Suppressor macrophage treated with lipopolysaccharide for 1 hour (primary cell): ENCODE measurements around the gene FYN.
A peak's percentile ranks its signal among the peaks of the same experiment; 100 is the strongest.

Experiments
- DNase-seq, 3 donors: peaks; one replicate each; pipeline ENCODE4 v3.0.0-alpha.2; 2020 to 2022

The FYN gene

GRCh38 chr6:111766201-111766857 lies 106.9 kb downstream of the FYN start:
- no peak for DNase-seq

DNA sequence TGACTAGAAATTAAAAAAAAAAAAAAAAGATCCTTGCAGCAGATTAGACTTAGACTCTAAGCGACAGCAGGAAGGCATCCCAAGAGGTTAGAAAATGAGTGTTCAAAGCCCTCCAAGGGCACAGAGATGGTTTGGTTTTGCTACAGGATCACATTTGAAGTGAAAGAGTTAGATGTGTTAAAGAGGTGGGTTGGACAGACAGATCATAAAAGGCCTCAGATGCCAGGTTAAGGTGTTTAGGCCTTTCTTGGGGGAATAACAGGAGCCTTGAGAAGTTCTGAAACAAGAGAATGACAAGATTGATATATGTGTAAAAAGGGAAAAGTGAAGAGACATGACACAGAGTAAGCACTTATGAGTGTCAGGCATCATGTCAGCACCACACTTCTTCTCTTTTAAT lies 107.5 kb downstream of the FYN start:
- no peak for DNase-seq

GRCh38 chr6:111764238-111765175 lies 108.7 kb downstream of the FYN start:
- peak; percentile 12 to 28 (median 24) for DNase-seq

- DNase-seq, result no peak
Observed at GRCh38 chr6:111763381-111763780, 109.9 kb downstream of the FYN start.

- DNase-seq, result peak; percentile 47 to 55 (median 53)
Observed at GRCh38 chr6:111761783-111762312, 111.4 kb downstream of the FYN start.

DNA sequence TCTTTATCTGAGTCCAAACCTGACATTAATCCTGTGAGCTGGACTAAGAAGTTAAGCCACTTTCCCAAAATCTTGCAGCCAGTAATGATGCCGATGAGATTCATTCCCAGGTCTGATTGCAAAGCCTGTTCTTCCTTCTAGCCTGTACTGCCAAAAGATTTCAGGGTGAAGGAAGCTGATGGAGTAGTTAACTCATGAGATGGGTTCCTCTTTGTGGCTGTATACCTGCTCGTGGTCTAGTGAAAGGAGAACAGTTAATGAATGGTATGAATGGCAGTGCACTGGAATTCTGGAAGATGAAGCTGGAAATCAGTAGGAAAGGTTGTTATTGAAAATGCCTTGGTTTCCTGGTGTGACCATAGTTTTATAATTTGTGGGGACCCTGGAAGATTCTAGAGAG lies 112.0 kb downstream of the FYN start:
- DNase-seq, result no peak

DNA sequence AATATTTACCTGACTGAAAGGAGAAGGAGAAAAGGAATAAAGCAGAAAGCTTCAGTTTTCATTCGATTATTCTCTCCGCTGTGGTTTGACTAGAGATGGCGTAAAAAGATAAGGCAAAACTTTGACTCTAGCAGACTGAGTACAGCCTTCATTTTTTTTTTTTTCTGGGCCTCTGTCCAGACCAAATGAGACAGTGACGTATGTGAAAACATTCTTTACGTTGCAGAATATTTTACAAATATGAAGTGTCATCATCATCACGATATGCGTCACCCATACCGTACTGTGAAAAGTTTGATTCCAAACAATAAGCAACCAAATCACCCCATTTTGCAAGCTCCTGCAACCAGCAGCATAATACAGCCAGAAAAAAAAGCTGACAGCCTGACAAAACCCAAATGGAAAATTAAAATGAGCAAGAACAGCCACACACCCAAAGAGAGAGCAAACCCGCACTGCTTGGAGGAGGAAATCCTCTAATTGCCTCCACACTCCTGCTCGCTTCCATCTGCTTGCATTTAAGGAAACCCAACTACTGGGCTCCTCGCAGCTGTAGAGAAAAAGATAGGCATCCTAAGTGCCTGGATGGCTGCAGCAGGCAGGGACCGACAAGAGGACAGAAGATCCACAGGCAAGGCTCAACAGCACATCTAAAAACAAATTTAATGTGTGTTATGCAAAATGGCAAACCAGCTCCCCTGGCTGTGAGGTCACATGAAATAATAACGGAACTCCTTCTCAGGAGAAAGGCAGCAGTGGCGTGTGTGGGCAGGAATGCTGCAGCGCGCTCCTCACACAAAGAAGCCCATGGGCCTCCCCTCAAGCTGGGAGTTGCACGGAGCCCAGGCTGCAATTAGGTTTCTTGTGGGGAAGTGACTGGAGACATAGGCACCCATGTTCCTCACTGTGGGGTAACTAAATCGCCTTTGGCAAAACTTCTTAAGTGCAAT lies 113.1 kb downstream of the FYN start:
- DNase-seq, result peak in 1 of 3 donors; percentile 36

GRCh38 chr6:111759331-111759835 lies 113.9 kb downstream of the FYN start:
- no peak for DNase-seq

DNA sequence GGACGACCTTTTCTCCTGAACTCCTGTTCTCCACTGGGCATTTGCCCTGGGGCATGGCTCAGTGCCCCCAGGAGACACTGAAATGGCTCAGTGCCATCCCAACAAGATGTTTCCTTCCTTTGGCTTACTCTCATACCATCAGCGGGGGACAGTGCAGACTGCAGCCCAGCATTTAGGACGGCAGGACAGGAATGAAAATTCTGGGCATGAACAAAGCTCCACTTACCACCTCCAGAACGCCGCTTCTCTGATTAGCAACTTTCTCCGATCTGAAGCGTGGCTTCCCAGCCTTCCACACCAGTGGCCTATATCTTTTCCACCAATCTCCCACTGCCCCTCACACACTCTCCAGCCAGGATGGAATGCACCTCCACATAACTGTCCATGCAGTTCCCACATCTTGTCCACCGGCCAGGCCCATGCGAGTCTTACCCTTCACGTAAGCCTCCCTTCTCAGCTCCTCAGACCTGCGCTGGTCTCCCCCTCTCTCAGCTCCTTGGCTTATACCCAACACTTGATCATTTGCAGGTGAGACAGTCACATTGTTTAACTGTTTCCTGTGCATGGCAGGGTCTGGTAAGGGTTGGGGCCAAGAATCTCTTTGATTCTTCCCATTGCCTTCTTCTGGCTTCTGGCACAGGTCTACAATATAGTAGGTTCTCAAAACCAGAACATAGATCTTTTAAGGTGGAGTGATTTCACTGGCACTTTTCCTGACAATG lies 114.5 kb downstream of the FYN start:
- DNase-seq, result no peak

DNA sequence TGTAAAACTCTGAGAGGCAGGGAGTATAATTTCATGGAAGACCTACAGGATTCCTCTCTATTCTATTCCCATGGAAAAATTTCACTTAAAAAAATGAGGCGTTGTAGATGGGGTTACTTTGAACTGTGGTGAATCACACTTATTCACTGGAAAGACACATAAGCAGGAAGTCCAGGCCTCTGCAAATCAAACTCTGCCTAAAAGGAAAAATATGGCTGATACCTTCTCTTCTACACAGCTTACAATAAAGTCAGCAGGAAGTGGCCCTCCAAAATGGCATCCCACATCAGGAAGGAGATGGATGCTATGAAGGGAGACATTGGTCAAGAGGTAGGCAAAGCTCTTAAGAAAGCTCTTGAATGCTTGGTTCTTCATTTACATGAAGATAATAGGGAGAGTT lies 115.9 kb downstream of the FYN start:
- no peak for DNase-seq

- no peak for DNase-seq
Observed at GRCh38 chr6:111754423-111754822, 118.8 kb downstream of the FYN start.

DNA sequence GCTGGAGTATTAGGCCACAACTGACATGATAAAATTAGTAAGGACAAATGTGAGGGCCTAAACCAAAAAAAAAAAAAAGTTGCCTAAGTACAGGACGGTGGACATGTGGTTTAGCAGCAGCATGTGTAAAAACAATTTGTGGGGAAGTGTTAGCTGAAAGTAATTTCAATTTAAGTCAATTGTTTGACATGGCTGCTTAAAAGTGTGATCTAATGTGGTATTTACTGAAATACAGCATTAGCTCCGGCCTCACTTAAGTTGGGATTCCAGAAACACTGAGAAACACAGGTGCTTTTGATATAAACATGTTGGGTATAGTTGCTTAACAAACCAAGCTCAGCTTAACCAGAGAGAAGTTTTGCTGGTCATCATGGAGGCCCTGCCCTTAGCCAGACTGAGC lies 119.7 kb downstream of the FYN start:
- DNase-seq, result no peak

DNA sequence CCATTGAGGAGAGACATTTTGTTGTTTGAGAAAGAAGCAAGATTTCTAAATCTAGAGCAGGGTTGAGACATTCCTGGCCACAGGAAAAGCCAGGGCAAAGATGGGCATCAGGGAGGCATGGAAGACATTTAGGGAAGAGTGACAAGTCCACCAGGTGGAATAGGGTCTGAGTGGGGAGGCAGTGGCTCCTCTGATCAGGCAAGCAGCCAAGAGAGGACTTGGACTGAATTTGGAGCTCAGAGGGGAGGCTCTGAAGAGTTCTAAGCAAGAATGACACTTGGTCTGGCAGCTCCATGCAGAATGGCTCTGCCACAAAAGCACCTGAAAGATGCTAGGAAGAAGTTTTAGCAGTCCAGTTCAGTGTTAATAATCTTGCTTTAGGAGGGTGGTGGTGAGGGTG lies 120.8 kb downstream of the FYN start:
- no peak for DNase-seq

- DNase-seq, result no peak
Observed at GRCh38 chr6:111750753-111751673, 122.2 kb downstream of the FYN start.

DNA sequence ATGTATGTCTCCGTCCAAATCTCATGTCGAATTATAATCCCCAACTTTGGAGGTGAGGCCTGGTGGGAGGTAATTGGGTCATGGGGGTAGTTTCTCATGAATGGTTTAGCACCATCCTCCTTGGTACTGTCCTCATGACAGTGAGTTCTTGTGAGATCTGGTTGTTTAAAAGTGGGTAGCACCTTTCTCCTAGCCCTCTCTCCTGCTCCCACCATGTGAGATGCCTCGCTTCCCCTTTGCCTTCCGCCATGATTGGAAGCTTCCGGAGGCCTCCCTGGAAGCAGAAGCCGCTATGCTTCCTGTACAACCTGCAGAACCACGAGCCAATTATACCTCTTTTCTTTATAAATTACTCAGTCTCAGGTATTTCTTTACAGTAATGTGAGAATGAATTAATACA lies 123.1 kb downstream of the FYN start:
- no peak for DNase-seq

DNA sequence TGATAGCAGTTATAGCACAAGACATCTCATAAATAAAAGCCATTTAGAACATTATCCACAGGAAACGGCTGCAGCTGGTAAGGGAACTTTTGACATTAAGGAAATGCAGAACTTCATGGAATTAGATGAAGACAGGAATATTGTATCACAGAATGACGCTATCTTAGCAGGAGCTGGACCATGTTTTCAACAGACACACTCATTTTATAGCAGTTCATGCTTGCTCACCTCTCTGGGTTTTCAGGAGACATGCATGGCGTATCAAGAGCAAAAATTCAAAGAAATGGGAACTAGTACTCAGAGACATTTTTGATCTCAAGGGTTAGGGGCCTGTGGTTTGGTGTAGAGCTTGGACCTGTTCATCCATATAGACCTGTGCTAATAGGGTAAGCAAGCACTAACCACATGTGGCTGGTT lies 125.0 kb downstream of the FYN start:
- DNase-seq, result no peak

DNA sequence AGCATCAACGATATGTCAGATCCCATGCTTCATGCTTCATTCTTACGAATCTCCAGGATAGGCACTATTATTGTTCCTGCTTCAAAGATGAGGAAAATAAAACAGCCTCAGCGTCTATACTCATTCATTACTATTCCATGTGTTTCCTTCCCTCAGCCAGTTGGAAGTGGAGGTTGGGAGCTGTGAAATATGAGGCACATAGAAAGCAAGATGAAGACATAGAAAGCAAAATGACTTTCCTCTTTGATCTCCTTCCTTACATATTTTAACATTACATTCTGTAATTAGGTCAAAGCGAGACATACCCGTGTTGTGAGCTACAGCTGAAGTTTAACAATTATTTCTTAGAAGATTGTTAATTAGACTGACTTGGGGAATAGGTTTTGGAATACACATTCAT lies 125.4 kb downstream of the FYN start:
- no peak for DNase-seq

- no peak for DNase-seq
Observed at GRCh38 chr6:111747396-111747795, 125.9 kb downstream of the FYN start.

GRCh38 chr6:111746983-111747382 lies 126.3 kb downstream of the FYN start:
- no peak for DNase-seq

DNA sequence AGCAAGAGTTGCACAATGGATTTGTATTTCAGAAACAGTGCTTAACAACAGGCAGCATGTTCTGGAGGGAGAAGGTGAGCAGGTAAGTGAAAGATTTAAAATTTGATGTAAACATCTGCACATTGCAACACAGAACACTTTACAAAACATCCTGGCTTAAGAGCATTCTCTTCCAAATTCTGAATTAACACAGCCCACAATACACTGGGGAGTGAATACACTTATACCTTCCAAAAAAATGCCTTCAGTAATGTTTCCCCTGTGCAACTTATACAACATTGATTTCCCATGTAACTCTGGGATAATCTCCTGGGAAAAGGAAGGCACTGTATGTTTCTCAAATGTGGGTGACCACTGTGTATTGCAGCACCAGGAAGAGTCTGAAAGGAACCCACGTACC lies 127.6 kb downstream of the FYN start:
- DNase-seq, result no peak

DNA sequence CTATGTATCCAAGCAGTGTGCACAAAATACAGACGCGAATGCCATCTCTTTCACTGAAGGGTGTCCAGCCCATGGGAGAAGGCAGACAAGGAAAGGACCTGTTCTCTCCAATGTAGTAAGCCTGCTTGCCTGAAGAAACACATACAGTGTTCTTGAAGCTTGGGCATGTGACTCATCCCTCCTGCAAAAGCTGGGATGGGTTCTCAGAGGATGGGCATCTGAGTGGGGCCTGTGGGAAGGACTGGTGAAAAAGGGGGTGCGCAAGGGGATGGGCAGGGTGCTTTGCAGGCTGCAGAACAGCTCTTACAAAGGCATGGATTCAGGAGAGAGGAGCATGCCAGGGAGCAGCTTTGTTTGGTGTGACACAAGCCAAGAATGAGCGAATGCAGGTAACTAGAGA lies 128.1 kb downstream of the FYN start:
- no peak for DNase-seq
